ENCODE measurements around the gene GALM.

Gene GALM

DNA sequence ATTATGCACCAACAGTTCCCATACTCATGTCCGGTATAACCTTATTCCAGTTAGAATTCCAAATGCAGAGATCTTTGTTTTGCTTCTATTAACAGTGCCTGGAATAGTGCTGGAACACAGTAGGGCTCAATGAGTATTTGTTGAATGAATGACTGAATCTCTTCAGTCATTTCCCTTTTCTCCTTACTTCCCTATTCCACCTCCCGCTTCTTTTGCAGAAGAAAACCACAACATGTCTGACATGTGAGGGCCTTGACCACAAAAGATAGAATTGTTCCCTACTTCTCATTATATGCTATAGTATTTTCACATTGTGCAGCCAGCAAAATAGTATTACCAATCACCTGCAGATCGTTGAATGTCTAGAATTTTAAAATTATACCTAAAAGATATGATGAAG is 43.7 kb upstream of the GALM start:
- Histone ChIP-seq H3K27me3 (no peaks in the 10 kb centered on the region), H3K9me3 (no peaks in the 10 kb centered on the region)
- TF ChIP-seq, protein P1, sequence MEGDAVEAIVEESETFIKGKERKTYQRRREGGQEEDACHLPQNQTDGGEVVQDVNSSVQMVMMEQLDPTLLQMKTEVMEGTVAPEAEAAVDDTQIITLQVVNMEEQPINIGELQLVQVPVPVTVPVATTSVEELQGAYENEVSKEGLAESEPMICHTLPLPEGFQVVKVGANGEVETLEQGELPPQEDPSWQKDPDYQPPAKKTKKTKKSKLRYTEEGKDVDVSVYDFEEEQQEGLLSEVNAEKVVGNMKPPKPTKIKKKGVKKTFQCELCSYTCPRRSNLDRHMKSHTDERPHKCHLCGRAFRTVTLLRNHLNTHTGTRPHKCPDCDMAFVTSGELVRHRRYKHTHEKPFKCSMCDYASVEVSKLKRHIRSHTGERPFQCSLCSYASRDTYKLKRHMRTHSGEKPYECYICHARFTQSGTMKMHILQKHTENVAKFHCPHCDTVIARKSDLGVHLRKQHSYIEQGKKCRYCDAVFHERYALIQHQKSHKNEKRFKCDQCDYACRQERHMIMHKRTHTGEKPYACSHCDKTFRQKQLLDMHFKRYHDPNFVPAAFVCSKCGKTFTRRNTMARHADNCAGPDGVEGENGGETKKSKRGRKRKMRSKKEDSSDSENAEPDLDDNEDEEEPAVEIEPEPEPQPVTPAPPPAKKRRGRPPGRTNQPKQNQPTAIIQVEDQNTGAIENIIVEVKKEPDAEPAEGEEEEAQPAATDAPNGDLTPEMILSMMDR (IDR thresholded peaks at IDR 0.05; ENCODE audit: low read depth, low read length): no peak

GRCh38 chr2:38626326-38627035 is 39.4 kb upstream of the GALM start:
- Histone ChIP-seq H3K9me3 (no peaks in the 10 kb centered on the region), H3K4me3 (ENCODE audit: low read depth, low read length) (no peak overlapping the region), H3K4me1 (no peaks in the 10 kb centered on the region), H3K36me3 (no peaks in the 10 kb centered on the region), H3K27me3 (no peaks in the 10 kb centered on the region)
- no peak for DNase-seq
- TF ChIP-seq, protein P1 (IDR thresholded peaks at IDR 0.05; ENCODE audit: low read depth, low read length): no peak

More for the DNA sequence above, 43.7 kb upstream of the GALM start:
- H3K4me1 ChIP-seq: no peaks in the 10 kb centered on the region
- no peaks in the 10 kb centered on the region for H3K36me3 ChIP-seq
- H3K4me3 ChIP-seq (ENCODE audit: low read depth, low read length): no peak overlapping the region
- no peak for DNase-seq

GRCh38 chr2:38627391-38627790 is 38.5 kb upstream of the GALM start:
- Histone ChIP-seq H3K9me3 (no peaks in the 10 kb centered on the region), H3K36me3 (no peaks in the 10 kb centered on the region), H3K27me3 (no peaks in the 10 kb centered on the region), H3K4me3 (ENCODE audit: low read depth, low read length) (no peak overlapping the region), H3K4me1 (no peaks in the 10 kb centered on the region)
- TF ChIP-seq, protein P1 (IDR thresholded peaks at IDR 0.05; ENCODE audit: low read depth, low read length): no peak
- DNase-seq: no peak

DNA sequence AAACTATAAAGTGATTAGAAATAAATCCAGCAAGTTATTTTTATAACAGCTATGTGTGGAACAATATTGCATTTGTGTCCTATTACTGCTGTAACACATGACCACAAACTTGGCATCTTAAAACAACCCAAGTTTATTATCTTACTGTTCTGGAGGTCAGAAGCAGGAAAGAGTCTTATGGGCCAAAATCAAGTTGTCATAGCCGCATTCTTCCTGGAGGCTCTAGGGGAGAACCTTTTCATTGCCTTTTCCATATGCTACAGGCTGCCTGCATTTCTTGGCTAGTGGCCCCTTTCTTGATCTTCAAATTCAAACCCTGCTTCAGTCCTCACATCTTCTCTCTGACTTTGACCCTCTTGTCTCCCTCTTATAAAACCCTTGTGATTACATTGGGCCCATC is 36.2 kb upstream of the GALM start:
- Histone ChIP-seq H3K4me1 (no peaks in the 10 kb centered on the region), H3K9me3 (no peaks in the 10 kb centered on the region; the same call in 1 of the 2 replicates), H3K27me3 (no peaks in the 10 kb centered on the region), H3K4me3 (ENCODE audit: low read depth, low read length) (no peak overlapping the region), H3K36me3 (no peaks in the 10 kb centered on the region)
- no peak for DNase-seq
- TF ChIP-seq, protein P1 (IDR thresholded peaks at IDR 0.05; ENCODE audit: low read depth, low read length): no peak

- Histone ChIP-seq H3K36me3 (no peaks in the 10 kb centered on the region), H3K4me3 (ENCODE audit: low read depth, low read length) (no peak overlapping the region), H3K4me1 (no peaks in the 10 kb centered on the region), H3K9me3 (no peaks in the 10 kb centered on the region; the same call in 1 of the 2 replicates), H3K27me3 (no peaks in the 10 kb centered on the region)
- no peak for DNase-seq
- TF ChIP-seq, protein P1 (IDR thresholded peaks at IDR 0.05; ENCODE audit: low read depth, low read length): no peak
Measured at GRCh38 chr2:38631976-38632375, 33.9 kb upstream of the GALM start.

GRCh38 chr2:38632980-38633379 is 32.9 kb upstream of the GALM start:
- no peaks in the 10 kb centered on the region for H3K27me3 ChIP-seq
- DNase-seq: no peak
- TF ChIP-seq, protein P1 (IDR thresholded peaks at IDR 0.05; ENCODE audit: low read depth, low read length): no peak
- no peaks in the 10 kb centered on the region for H3K4me1 ChIP-seq
- H3K4me3 ChIP-seq (ENCODE audit: low read depth, low read length): no peak overlapping the region
- no peaks in the 10 kb centered on the region; the same call in 1 of the 2 replicates for H3K9me3 ChIP-seq
- no peaks in the 10 kb centered on the region for H3K36me3 ChIP-seq
